HepG2 (cell line): ENCODE results near the gene RTEL1.
"Not testable (repeated sequence)": the region's sequence is repeated elsewhere in the genome, so short reads cannot be mapped to it uniquely, and the experiment has no call there.

Experiments used
- ATF7 ChIP-seq, 2 experiments: fragments of 450-650 bp in 1 of 2; sonication (generic) in 1 of 2; formaldehyde crosslinking in 1 of 2; IDR thresholded peaks; 2 replicates each; pipeline versions ENCODE4 v1.4.0 to v1.6.1; 2016 to 2020; ENCODE audit warnings: antibody characterized with exemption in 1 of 2, mild to moderate bottlenecking in 1 of 2, missing genetic modification reagents in 1 of 2
- CTCF ChIP-seq: sonication (generic); formaldehyde crosslinking; IDR thresholded peaks from 2 replicates; pipeline ENCODE4 v1.5.0; 2020; ENCODE audit warnings: mild to moderate bottlenecking, missing genetic modification reagents, moderate library complexity
- HDAC6 ChIP-seq: fragments of 200-600 bp; sonication (generic); IDR thresholded peaks from 2 replicates; pipeline ENCODE4 v1.7.0; 2017; ENCODE audit warnings: mild to moderate bottlenecking, antibody characterized with exemption, low read length, low read depth
- HNF1B ChIP-seq: sonication (generic); formaldehyde crosslinking; IDR thresholded peaks from 2 replicates; pipeline ENCODE4 v1.5.1; 2020; ENCODE audit warnings: mild to moderate bottlenecking, moderate library complexity, missing genetic modification reagents
- KAT7 ChIP-seq: IDR thresholded peaks from 2 replicates; pipeline ENCODE4 v1.6.1; 2018; ENCODE audit warnings: borderline replicate concordance, missing compliant biosample characterization
- KLF6 ChIP-seq: IDR thresholded peaks from 2 replicates; pipeline ENCODE4 v1.8.0; 2016; ENCODE audit warnings: missing biosample characterization, missing genetic modification reagents
- MBNL3 ChIP-seq: fragments of 250-450 bp; sonication (Bioruptor Pico); conservative IDR thresholded peaks from 2 replicates; pipeline ENCODE4 v1.8.0; 2022; ENCODE audit warnings: mild to moderate bottlenecking, inconsistent platforms
- MED8 ChIP-seq: sonication (generic); formaldehyde crosslinking; IDR thresholded peaks from 2 replicates; pipeline ENCODE4 v1.8.1; 2023; ENCODE audit warnings: mild to moderate bottlenecking, missing genetic modification reagents; ENCODE audit not compliant: insufficient replicate concordance
- MEIS2 ChIP-seq: sonication (generic); formaldehyde crosslinking; IDR thresholded peaks from 2 replicates; pipeline ENCODE4 v1.9.0; 2021; ENCODE audit warnings: mild to moderate bottlenecking, missing genetic modification reagents
- NFRKB ChIP-seq: fragments of 450-650 bp; IDR thresholded peaks from 2 replicates; pipeline ENCODE4 v1.6.1; 2017
- POGZ ChIP-seq: sonication (generic); formaldehyde crosslinking; IDR thresholded peaks from 2 replicates; pipeline ENCODE4 v1.4.0; 2020; ENCODE audit warnings: mild to moderate bottlenecking, missing genetic modification reagents
- POLR2AphosphoS5 ChIP-seq: IDR thresholded peaks from 2 replicates; pipeline ENCODE4 v1.6.1; 2012; ENCODE audit warnings: low read depth, low read length
- TFAP4 ChIP-seq: sonication (generic); IDR thresholded peaks from 2 replicates; pipeline ENCODE4 v1.6.1; 2016; ENCODE audit warnings: low read depth, borderline replicate concordance
- TRIM24 ChIP-seq: sonication (generic); formaldehyde crosslinking; IDR thresholded peaks from 2 replicates; pipeline ENCODE4 v1.8.0; 2022; ENCODE audit warnings: mild to moderate bottlenecking, missing genetic modification reagents

GRCh38 chr20:63640686-63641085 lies 17.4 kb upstream of the RTEL1 start:
- not testable (repeated sequence) for TF ChIP-seq CTCF; KAT7; TFAP4; HNF1B (CRISPR knock-in tag); HDAC6; MED8 (CRISPR knock-in tag); TRIM24 (CRISPR knock-in tag); KLF6 (CRISPR knock-in tag); ATF7 (IDR thresholded peaks at IDR 0.05); ATF7 (CRISPR knock-in tag; IDR thresholded peaks at IDR 0.05); POLR2AphosphoS5; MEIS2 (CRISPR knock-in tag); NFRKB; POGZ; MBNL3 (CRISPR knock-in tag)
